ENCODE data around the gene NFYC.

DNA sequence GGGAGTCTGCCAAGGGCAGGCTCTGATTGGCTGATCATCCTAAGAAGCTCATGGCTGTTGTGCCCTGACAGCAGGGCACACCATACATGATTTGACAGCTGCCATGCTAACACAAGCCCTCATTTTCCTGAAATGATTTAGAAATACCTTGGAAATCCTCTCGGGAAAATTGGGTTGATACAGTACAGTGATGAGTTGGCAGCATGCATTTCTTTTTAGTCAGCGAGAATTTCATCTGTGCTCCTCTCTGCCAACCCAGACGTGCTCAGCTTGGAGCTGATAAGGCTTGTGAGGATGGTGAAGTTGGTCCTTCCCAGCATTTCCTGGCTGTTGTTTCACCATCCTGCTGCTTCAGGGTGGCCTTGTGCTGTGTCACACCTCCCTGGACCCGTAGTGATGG, 69.5 kb downstream of the NFYC start:
- TF ChIP-seq, protein P1, sequence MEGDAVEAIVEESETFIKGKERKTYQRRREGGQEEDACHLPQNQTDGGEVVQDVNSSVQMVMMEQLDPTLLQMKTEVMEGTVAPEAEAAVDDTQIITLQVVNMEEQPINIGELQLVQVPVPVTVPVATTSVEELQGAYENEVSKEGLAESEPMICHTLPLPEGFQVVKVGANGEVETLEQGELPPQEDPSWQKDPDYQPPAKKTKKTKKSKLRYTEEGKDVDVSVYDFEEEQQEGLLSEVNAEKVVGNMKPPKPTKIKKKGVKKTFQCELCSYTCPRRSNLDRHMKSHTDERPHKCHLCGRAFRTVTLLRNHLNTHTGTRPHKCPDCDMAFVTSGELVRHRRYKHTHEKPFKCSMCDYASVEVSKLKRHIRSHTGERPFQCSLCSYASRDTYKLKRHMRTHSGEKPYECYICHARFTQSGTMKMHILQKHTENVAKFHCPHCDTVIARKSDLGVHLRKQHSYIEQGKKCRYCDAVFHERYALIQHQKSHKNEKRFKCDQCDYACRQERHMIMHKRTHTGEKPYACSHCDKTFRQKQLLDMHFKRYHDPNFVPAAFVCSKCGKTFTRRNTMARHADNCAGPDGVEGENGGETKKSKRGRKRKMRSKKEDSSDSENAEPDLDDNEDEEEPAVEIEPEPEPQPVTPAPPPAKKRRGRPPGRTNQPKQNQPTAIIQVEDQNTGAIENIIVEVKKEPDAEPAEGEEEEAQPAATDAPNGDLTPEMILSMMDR (IDR thresholded peaks at IDR 0.05), result no peak
- TF ChIP-seq POLR2A (IDR thresholded peaks at IDR 0.05), result no peak

All from heart left ventricle (tissue), 13 donors.